Muscle of leg (tissue), 11 donors: Measurements from ENCODE around the gene ZNF575. TPM values are rescaled to one million over a fixed set of nuclear protein-coding genes. Genes with fewer than 3 reads are reported as not detected.
A peak's percentile ranks its signal among the peaks of the same experiment; 100 is the strongest.

Source experiments
- DNase-seq: peaks from one replicate; pipeline ENCODE4 v3.0.0; 2013
- H3K27ac ChIP-seq: one replicate; pipeline ENCODE4 v1.5.1; 2013; ENCODE audit warnings: mild to moderate bottlenecking, low read length, control low read depth
- H3K27me3 ChIP-seq: one replicate; pipeline ENCODE4 v1.6.1; 2013; ENCODE audit warnings: low read length; ENCODE audit not compliant: control insufficient read depth, insufficient read depth
- H3K36me3 ChIP-seq: one replicate; pipeline ENCODE4 v1.6.1; 2013; ENCODE audit warnings: low read length; ENCODE audit not compliant: control insufficient read depth, insufficient read depth
- H3K4me1 ChIP-seq: one replicate; pipeline ENCODE4 v1.6.1; 2013; ENCODE audit warnings: low read length; ENCODE audit not compliant: control insufficient read depth, insufficient read depth
- H3K4me3 ChIP-seq: one replicate; pipeline ENCODE4 v1.5.1; 2013; ENCODE audit warnings: low read length, control low read depth
- H3K9me3 ChIP-seq: replicated peaks from 2 replicates; pipeline ENCODE4 v1.6.1; 2013; ENCODE audit warnings: low read depth, low read length; ENCODE audit not compliant: control insufficient read depth
- whole genome bisulfite sequencing: methylation state at CpG from one replicate; pipeline ENCODE4 v1.1.5; 2013; ENCODE audit warnings: missing lambda C conversion rate; ENCODE audit not compliant: insufficient coverage; 5-methylcytosine and 5-hydroxymethylcytosine counted together
- polyA plus RNA-seq, 8 donors: library from polyadenylated mRNA; unstranded; fragments of 120-200 nt; gene quantifications; one replicate each; pipeline versions ENCODE4 v1.2.1 to v1.2.3, GENCODE V29; 2013; ENCODE audit warnings: inconsistent platforms in 1 of 8, low replicate concordance in 1 of 8; ENCODE audit not compliant: insufficient read length in 8 of 8, insufficient read depth in 1 of 8
- total RNA-seq: library from RNA; stranded (reverse); fragments of 120-200 nt; gene quantifications from one replicate; pipeline ENCODE4 v1.2.4, GENCODE V29; 2013

Gene ZNF575
- total and polyA plus RNA-seq, 9 donors: 0.62 to 5.0 (median 3.3) TPM

DNA sequence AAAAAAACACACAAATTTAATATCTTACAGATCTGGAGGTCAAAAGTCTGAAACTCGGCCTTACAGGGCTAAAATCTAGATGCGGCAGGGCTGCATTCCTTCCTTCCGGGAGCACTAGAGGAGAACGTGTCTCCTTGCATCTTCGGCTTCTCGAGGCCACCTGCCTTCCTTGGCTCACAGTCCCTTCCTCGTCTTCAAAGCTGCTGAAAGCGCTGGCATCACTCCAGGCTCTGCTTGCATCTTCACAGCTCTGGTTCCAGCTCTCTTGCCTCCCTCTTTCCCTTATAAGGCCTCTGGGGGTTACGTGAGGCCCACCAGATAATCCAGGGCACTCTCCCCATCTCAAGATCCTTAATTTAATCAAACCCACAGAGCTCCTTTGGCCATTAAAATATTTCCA, 31.8 kb downstream of the ZNF575 start:
- WGBS: 50% methylated on average over 9 of the region's 9 CpGs
- peak; percentile 53 for DNase-seq

DNA sequence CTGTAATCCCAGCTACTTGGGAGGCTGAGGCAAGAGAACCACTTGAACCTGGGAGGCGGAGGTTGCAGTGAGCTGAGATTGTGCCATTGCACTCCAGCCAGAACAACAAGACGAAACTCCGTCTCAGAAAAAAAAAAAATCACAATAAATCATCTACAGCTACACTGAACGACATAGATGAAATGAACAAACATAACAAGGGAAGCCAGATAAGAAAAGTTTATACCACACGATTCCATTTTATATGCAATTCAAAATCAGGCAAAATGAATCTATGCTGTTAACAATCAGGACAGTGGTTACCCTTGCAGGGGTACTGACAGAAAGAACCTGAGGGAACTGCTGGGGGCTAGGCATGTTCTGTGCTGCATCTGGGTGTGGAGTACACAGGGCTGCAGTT, 36.7 kb downstream of the ZNF575 start:
- H3K9me3 ChIP-seq: no peaks in the 10 kb centered on the region
- no CpG with 5 or more reads among the region's 5 CpGs for WGBS

More for the DNA sequence above, 31.8 kb downstream of the ZNF575 start:
- no peak overlapping the region for H3K27ac ChIP-seq
- peaks cover 28% of the 10 kb centered on the region for H3K36me3 ChIP-seq
- no peaks in the 10 kb centered on the region for H3K27me3 ChIP-seq
- no peaks in the 10 kb centered on the region for H3K9me3 ChIP-seq
- peaks cover 8% of the 10 kb centered on the region for H3K4me1 ChIP-seq
- H3K4me3 ChIP-seq: no peak overlapping the region

DNA sequence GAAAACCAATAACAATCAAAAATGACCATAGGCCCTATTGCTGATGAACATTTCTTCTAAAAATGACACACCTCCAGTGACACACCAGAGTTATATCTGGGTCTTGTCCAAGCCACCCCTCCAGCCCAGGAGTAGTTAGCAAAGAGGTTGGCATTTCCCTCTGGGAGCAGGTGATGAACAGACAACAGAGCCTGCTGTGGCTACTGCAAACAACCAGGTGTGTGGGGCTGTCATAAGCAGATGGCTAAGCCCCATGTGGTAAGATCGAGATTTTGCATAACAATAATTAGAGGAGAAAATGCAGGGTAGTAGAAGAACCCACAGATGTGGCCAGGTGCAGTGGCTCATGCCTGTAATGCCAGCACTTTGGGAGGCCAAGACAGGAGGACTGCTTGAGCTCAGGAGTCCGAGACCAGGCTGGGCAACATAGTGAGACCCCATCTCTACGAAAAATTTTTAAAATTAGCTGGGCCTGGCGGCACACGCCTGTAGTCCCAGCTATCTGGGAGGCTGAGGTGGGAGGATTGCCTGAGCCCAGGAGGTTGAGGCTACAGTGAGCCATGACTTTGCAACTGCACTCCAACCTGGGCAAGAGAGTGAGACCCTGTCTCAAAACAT, 37.3 kb downstream of the ZNF575 start:
- H3K27me3 ChIP-seq: no peaks in the 10 kb centered on the region
- no peak overlapping the region for H3K27ac ChIP-seq
- WGBS: 75% methylated on average over 5 of the region's 5 CpGs
- H3K36me3 ChIP-seq: peaks cover 20% of the 10 kb centered on the region
- no peaks in the 10 kb centered on the region for H3K9me3 ChIP-seq
- no peak overlapping the region for H3K4me3 ChIP-seq
- no peak for DNase-seq
- peaks cover 7% of the 10 kb centered on the region for H3K4me1 ChIP-seq

More for the DNA sequence above, 36.7 kb downstream of the ZNF575 start:
- no peaks in the 10 kb centered on the region for H3K27me3 ChIP-seq
- no peak for DNase-seq
- H3K36me3 ChIP-seq: peaks cover 20% of the 10 kb centered on the region
- H3K4me1 ChIP-seq: peaks cover 4% of the 10 kb centered on the region
- no peak overlapping the region for H3K4me3 ChIP-seq
- no peak overlapping the region for H3K27ac ChIP-seq

- H3K4me3 ChIP-seq: no peak overlapping the region
- 100% methylated on average over 1 of the region's 3 CpGs for WGBS
- H3K36me3 ChIP-seq: peaks cover 20% of the 10 kb centered on the region
- H3K9me3 ChIP-seq: no peaks in the 10 kb centered on the region
- DNase-seq: no peak
- peaks cover 15% of the 10 kb centered on the region for H3K4me1 ChIP-seq
- H3K27ac ChIP-seq: no peak overlapping the region
- no peaks in the 10 kb centered on the region for H3K27me3 ChIP-seq
These were observed 39.2 kb downstream of the ZNF575 start for GRCh38 chr19:43572171-43572588.

GRCh38 chr19:43574424-43575155, 41.6 kb downstream of the ZNF575 start:
- Histone ChIP-seq H3K4me1 (peaks cover 15% of the 10 kb centered on the region), H3K9me3 (no peaks in the 10 kb centered on the region), H3K4me3 (peak overlapping the region; percentile 96), H3K27me3 (no peaks in the 10 kb centered on the region), H3K27ac (peak overlapping the region; percentile 92), H3K36me3 (peaks cover 20% of the 10 kb centered on the region)
- DNase-seq: no peak
- WGBS: 24% methylated on average over 10 of the region's 12 CpGs

DNA sequence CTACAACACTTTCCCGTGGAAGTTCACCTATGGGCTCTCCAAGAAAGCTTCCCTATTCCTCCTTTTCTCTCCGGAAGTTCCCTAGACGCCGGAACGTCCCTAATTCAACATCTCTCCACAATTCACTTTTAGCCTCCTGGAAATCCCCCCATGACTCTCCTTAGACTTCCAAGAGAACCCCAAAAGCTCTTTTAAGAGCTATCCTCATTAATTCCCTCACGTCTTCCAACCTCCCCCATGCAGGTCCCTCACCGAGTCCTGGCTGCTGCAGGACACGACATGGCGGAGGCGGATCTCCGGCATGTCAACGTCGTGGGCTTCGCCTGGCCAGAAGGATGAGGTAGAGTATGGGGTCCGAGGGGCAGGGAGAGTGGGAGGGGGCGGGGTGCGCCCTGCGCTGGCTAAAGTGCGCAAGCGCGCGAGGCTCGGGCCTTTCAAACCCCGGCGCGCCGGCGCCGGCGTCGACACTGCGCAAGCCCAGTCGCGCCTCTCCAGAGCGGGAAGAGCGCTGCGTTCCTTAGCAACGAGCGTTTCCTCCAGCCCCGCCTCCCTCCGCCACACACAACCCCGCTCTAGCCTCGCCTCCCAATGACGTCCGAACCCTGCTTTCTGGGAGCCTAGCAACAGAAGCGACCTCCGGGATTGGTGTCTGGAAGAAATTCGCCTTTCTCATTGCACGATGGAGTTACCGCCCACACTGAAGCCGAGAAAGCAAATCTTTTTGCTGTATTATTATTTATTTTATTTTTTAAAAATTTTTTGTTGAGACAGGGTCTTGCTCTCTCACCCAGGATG, 42.4 kb downstream of the ZNF575 start, which contains the start of the genes PINLYP and XRCC1:
Gene PINLYP (plus strand): TSS at position 646 of the 795 bp plus-strand sequence. CDS start 1,391 bp downstream, outside the sequence.
Gene XRCC1 (minus strand): TSS at position 372 of the 795 bp plus-strand sequence. CDS start 69 bp downstream, at position 303.
- Histone ChIP-seq H3K27me3 (no peaks in the 10 kb centered on the region), H3K9me3 (no peaks in the 10 kb centered on the region), H3K36me3 (peaks cover 20% of the 10 kb centered on the region), H3K27ac (peak within 1 kb of the TSS; percentile 92), H3K4me3 (peak within 1 kb of the TSS; percentile 96), H3K4me1 (peaks cover 20% of the 10 kb centered on the region)
- peak; percentile 100 for DNase-seq
- 0% methylated on average over 21 of the region's 51 CpGs for WGBS

DNA sequence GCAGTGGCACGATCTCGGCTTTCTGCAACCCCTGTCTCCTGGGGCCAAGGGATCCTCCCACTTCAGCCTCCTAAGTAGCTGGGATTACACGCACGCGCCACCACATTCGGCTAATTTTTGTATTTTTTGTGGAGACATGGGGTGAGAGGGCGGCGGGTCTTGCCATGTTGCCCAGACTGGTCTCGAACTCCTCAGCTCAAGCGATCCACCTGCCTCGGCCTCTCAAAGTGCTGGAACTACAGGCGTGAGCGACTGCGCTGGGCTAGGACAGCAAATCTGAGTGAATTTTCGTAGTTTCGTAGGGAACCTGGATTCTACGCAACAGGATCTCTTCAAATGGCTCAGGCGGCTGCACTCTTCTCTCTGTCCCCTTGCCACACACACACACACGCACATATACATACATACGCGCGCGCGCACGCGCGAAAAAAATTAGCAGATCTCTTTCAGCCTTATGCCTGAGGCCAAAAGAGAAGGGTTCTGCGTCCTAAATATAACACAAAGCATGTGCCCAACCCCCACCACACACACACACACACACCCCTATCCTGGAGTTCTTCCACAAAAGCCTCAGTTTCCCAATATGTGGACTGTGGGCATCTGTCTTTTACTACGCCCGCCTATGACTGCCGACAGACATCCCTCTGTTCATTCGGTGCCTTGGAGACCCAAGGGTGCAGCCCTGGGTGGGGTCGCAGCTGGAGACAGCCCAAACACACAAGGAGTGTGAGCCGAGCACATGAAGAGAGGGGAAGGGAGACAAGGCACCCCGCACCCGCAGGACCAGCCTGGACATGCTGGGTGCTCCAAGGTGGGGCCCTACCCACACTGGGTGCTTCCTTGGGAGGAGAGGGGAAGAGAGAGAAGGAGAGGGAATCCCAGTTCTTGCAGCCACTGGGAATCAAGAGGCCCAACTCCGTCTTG, 43.2 kb downstream of the ZNF575 start:
- 78% methylated on average over 26 of the region's 37 CpGs for WGBS
- Histone ChIP-seq H3K27me3 (no peaks in the 10 kb centered on the region), H3K27ac (peak overlapping the region; percentile 85), H3K4me3 (peak overlapping the region; percentile 96), H3K9me3 (no peaks in the 10 kb centered on the region), H3K36me3 (peaks cover 20% of the 10 kb centered on the region), H3K4me1 (peaks cover 24% of the 10 kb centered on the region)
- DNase-seq: no peak

DNA sequence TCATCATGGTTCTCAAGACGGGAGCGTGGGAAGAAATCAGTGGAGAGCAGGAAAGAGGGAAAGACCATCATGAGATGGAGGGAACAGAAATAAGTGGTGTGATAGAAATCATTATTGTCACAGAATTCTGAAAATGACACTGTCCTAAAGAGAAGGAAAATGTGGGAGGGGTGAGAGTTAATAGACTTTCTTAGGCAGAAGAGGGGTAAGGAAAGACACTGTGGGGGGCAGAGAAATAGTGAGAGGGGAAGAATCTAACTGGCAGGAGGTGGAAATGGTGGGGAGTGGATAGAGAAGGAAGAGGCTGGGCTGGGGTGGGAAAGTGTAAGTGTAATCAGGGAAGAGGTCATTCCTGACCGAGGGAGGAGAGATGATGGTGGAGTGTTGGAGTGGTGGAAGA, 45.8 kb downstream of the ZNF575 start:
- Histone ChIP-seq H3K9me3 (no peaks in the 10 kb centered on the region), H3K27ac (no peak overlapping the region), H3K4me3 (no peak overlapping the region), H3K36me3 (peaks cover 7% of the 10 kb centered on the region), H3K4me1 (peaks cover 30% of the 10 kb centered on the region), H3K27me3 (no peaks in the 10 kb centered on the region)
- WGBS: 84% methylated on average over 3 of the region's 3 CpGs
- DNase-seq: no peak

DNA sequence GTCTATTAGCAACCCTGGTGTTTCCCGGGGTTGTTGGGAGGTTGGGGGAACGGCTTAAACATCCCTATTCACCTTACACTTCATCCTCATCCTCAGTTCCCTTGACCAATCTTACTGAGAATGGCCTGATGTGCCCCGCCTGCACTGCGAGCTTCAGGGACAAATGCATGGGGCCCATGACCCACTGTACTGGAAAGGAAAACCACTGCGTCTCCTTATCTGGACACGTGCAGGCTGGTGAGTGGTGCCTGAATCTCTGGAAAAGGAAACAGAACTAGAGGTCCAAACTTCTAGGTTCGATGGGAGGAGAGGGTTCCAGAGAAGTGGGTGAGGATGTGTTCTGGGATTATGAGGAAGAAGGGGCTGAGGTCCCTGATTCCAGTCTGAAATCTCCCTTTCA, 48.5 kb downstream of the ZNF575 start:
- no peak overlapping the region for H3K27ac ChIP-seq
- WGBS: 80% methylated on average over 7 of the region's 7 CpGs
- H3K4me1 ChIP-seq: peaks cover 17% of the 10 kb centered on the region
- H3K36me3 ChIP-seq: peaks cover 10% of the 10 kb centered on the region
- DNase-seq: no peak
- H3K27me3 ChIP-seq: no peaks in the 10 kb centered on the region
- peak overlapping the region; percentile 67 for H3K4me3 ChIP-seq
- H3K9me3 ChIP-seq: no peaks in the 10 kb centered on the region
